Thyroid gland (tissue), 4 donors: ENCODE data around the gene EXOC7. TPM values are rescaled to one million over a fixed set of nuclear protein-coding genes. Genes with fewer than 3 reads are reported as not detected.

Experiments
- DNase-seq, 2 donors: peaks; one replicate each; pipeline ENCODE4 v3.0.0-alpha.2; 2019
- H3K27ac ChIP-seq, 3 donors: fragments of 200-600 bp; sonication (generic); 1 replicate in 2 of 3; 2 replicates in 1 of 3; pipeline ENCODE4 v1.5.1; 2016 to 2019; ENCODE audit warnings: mild to moderate bottlenecking in 1 of 3, moderate library complexity in 1 of 3
- H3K27me3 ChIP-seq: fragments of 200-600 bp; sonication (generic); one replicate; pipeline ENCODE4 v1.5.1; 2019
- H3K36me3 ChIP-seq, 2 donors: fragments of 200-600 bp; sonication (generic); one replicate each; pipeline ENCODE4 v1.5.1; 2016 to 2019
- H3K4me1 ChIP-seq, 2 donors: fragments of 200-600 bp; sonication (generic); one replicate each; pipeline ENCODE4 v1.5.1; 2017 to 2019
- H3K4me3 ChIP-seq, 3 donors: fragments of 200-600 bp; sonication (generic); replicated peaks in 1 of 3; 1 replicate in 2 of 3; 2 replicates in 1 of 3; pipeline ENCODE4 v1.5.1; 2016; ENCODE audit warnings: mild to moderate bottlenecking in 1 of 3
- H3K9me3 ChIP-seq: fragments of 200-600 bp; sonication (generic); one replicate; pipeline ENCODE4 v1.5.1; 2017
- POLR2A ChIP-seq, 2 donors: fragments of 450-650 bp; IDR thresholded peaks; one replicate each; pipeline ENCODE4 v1.6.1; 2017; ENCODE audit warnings: antibody characterized with exemption in 2 of 2, mild to moderate bottlenecking in 2 of 2, moderate library complexity in 1 of 2
- WGBS, 2 donors: methylation state at CpG; one replicate each; pipeline ENCODE4 v1.1.5; 2017; 5-methylcytosine and 5-hydroxymethylcytosine counted together
- intact Hi-C: fragments of 100-400 bp; cut with DNase I; formaldehyde crosslinking; loops from one replicate; pipeline ENCODE4 v1.15.1; 2023
- total RNA-seq, 4 donors: library from RNA; depleted of rRNA; stranded (reverse); fragments of >200 nt; gene quantifications; one replicate each; pipeline ENCODE4 v1.2.3, GENCODE V29; 2016
- TF ChIP-seq, protein P1 (sequence below), 6 experiments: fragments of 200-600 bp in 3 of 6; fragments of 450-650 bp in 3 of 6; sonication (generic) in 3 of 6; IDR thresholded peaks; one replicate each; pipeline ENCODE4 v1.5.1; 2016 to 2019; ENCODE audit warnings: antibody characterized with exemption in 6 of 6, mild to moderate bottlenecking in 2 of 6, inconsistent platforms in 1 of 6, moderate library complexity in 1 of 6

EXOC7 gene
- total RNA-seq, 4 donors from 2014 or later, result 97.8 to 131 (median 115) TPM

DNA sequence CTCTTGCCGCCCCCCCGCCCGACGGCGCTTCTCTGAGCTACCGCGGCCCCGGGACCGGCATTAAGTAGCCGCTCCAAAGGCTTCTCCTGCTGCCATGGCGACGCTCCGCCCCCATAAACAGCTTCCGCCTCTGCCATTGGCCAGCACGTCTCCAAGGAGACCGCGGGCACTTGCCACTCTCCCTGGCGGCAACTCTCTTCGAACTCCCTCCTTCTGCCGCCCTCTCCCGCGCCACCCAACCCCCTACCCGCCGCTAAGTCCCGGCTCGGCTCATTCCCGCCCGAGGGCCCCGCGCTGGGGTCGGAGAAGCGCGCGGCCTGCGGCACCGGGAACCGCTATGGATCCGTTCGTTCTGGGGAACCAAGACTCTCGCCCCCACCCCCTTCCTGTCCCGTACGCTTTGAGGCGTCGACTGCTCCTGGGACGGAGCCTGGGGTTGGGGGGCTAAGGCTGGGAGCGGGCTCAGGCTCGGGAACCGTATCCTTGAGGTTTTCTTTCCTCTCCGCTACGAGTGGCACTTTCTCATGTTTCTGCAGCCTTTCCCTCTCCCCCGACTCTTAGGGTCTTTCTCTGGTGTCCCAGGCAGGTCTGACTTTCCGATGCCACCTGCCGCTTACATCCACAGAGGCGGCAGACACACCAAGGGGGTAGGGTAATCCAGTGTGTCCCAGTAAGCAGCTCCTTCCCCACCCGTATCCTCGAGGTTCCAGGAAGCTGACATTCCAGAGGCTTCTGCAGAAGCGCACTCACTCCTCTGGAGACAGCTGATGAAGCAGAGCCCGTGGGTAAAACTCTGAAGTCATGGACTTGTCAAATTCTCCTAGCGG is 37.8 kb upstream of the EXOC7 start, which contains the start of gene FOXJ1:
FOXJ1 (minus strand) TSS at position 34 of the 827 bp plus-strand sequence. CDS start 850 bp downstream, outside the sequence.
- Histone ChIP-seq H3K4me3 (peak within 1 kb of the TSS in 2 of 3 donors; percentile 25 to 38), H3K27ac (no peak within 1 kb of the TSS), H3K4me1 (peaks cover 33 to 52% of the 10 kb centered on the region in 2 donors), H3K36me3 (no peaks in the 10 kb centered on the region), H3K9me3 (no peaks in the 10 kb centered on the region), H3K27me3 (no peaks in the 10 kb centered on the region)
- TF ChIP-seq, protein P1, sequence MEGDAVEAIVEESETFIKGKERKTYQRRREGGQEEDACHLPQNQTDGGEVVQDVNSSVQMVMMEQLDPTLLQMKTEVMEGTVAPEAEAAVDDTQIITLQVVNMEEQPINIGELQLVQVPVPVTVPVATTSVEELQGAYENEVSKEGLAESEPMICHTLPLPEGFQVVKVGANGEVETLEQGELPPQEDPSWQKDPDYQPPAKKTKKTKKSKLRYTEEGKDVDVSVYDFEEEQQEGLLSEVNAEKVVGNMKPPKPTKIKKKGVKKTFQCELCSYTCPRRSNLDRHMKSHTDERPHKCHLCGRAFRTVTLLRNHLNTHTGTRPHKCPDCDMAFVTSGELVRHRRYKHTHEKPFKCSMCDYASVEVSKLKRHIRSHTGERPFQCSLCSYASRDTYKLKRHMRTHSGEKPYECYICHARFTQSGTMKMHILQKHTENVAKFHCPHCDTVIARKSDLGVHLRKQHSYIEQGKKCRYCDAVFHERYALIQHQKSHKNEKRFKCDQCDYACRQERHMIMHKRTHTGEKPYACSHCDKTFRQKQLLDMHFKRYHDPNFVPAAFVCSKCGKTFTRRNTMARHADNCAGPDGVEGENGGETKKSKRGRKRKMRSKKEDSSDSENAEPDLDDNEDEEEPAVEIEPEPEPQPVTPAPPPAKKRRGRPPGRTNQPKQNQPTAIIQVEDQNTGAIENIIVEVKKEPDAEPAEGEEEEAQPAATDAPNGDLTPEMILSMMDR (IDR thresholded peaks at IDR 0.05), result no peak
- TF ChIP-seq POLR2A (IDR thresholded peaks at IDR 0.05), result no peak
- 12 to 13% methylated on average over 26 to 31 of the region's 59 CpGs for WGBS, 2 donors
- intact Hi-C loops, result no loop called here
- peak; percentile 94 to 96 for DNase-seq

DNA sequence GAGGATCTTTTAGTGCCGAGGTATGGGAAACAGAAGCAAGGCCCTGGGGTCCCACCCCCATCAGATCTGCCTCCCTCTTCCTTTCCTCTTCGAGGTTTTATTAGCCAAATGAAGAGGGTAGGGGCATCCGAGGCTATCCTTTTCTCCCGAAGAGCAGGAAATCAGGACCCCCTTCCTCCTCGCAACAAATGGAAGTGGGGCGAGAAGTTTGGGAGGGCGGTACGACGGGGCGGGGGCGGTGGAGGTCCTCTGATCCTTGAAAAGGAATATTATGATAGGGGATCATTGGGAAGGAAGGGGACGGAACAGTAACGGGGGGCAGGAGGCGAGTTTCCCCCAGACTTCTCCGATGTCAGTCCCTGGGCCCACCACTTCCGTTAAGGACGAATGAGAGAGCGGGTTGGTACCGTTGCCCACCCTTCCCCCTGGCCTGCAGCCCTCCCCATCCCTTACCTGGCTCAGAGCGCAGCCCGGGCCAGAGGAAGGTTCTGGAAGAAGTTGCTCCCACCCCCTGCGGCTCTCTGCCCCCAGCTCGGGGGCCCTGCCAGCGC is 37.1 kb upstream of the EXOC7 start:
- no peak for DNase-seq
- peak overlapping the region in 2 of 3 donors; percentile 25 to 38 for H3K4me3 ChIP-seq
- TF ChIP-seq, protein P1 (IDR thresholded peaks at IDR 0.05), result no peak
- no peak for TF ChIP-seq POLR2A (IDR thresholded peaks at IDR 0.05)
- no peaks in the 10 kb centered on the region for H3K27me3 ChIP-seq
- WGBS, 2 donors, result 11 to 18% methylated on average over 20 to 21 of the region's 24 CpGs
- no peaks in the 10 kb centered on the region for H3K36me3 ChIP-seq
- no peaks in the 10 kb centered on the region for H3K9me3 ChIP-seq
- peaks cover 33 to 46% of the 10 kb centered on the region in 2 donors for H3K4me1 ChIP-seq
- intact Hi-C loops, result no loop called here
- no peak overlapping the region for H3K27ac ChIP-seq

DNA sequence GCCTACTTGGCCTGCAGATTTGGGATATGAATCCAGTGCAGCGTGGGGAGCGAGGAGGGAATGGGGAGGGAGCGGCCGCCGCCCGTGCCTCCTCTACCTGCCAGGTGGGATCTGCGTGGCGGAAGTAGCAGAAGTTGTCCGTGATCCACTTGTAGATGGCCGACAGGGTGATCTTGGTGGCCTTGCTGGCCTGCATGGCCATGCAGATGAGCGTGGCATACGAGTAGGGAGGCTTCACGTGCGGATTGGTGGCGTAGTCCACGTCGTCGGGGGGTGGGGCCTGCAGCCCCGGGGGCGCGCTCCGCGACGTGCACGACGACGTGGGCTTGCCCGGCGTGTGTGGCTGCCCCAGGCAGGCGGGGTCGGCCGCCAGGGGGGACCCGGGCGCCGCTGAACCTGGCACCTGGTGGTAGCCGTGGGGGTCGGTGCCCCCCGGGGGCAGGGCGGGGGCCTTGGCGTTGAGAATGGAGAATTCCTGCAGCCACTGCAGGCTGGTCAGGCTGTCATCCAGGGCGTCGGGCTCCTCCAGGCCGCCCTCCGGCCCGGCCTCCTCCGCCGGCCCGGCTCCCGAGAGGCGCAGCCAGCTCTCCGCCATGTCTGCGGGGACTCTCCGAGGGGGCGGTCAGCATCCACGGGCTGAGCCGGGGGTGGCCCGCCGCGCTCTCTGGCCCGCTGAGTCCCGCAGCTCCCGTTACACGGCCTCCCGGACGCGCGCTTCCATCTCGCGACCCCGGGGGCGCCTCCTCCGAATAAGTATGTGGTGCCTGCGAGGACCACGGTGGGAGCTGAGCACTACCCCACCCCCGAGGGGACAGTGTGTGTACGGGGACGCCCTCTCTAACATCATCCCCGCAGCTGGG is 36.4 kb upstream of the EXOC7 start:
- no peak overlapping the region for H3K27ac ChIP-seq
- peak overlapping the region in 1 of 3 donors; percentile 14 for H3K4me3 ChIP-seq
- intact Hi-C loops, result no loop called here
- no peaks in the 10 kb centered on the region for H3K36me3 ChIP-seq
- H3K9me3 ChIP-seq, result no peaks in the 10 kb centered on the region
- 39 to 42% methylated on average over 5 to 30 of the region's 78 CpGs for WGBS, 2 donors
- DNase-seq, result peak; percentile 63 to 69
- peak in 1 of 2 donors; percentile 49 for TF ChIP-seq POLR2A (IDR thresholded peaks at IDR 0.05)
- TF ChIP-seq, protein P1 (IDR thresholded peaks at IDR 0.05), result peak in 1 of 6 experiments; percentile 5
- H3K4me1 ChIP-seq, result peaks cover 33 to 45% of the 10 kb centered on the region in 2 donors
- H3K27me3 ChIP-seq, result no peaks in the 10 kb centered on the region

DNA sequence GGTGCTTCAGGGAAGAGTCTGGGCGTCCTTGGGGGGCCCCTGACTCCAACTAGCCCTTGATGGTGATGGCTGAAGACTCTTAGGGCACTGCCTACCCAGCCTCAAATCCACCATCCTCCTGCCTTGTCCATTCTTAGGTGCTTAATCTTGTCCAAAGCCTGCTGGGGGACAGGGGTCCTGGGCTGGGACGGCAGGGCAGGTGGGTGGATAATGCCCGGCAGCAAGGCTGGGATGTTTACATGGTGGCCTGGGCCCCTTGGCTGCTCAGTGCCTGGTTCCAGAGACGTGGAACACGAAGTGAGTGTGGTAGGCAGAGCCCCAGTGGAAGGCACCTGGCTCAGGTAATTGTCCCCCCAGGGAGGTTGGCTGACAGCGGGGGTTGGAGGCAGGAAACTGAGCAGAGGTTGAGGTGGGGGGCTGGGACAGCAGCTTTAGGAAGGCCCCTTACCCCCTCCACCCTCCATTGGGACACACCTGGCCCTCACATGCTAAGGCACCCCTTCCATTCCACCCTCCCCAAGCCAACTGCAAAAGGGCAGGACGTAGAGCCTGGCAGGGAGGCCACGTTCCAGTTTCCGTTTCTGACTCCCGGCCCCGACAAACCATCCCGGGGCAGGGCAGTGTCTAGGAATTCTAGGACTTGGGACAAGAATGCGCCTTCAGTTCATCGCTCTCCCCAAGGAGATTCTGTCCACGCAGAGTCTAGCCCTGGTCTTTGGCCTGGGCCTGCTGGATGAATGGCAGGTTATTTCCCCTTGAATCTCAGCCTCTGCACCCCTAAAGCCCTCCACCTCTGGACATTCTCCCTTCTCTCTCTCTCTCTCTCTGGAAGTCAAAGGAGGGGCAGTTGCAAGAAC is 35.5 kb upstream of the EXOC7 start:
- DNase-seq, result no peak
- H3K4me1 ChIP-seq, result peaks cover 33 to 45% of the 10 kb centered on the region in 2 donors
- no peak overlapping the region for H3K4me3 ChIP-seq
- intact Hi-C loops, result no loop called here
- no peaks in the 10 kb centered on the region for H3K27me3 ChIP-seq
- H3K36me3 ChIP-seq, result no peaks in the 10 kb centered on the region
- H3K27ac ChIP-seq, result peak overlapping the region; percentile 34 to 68 (median 60)
- no peaks in the 10 kb centered on the region for H3K9me3 ChIP-seq
- 52 to 57% methylated on average over 13 to 15 of the region's 15 CpGs for WGBS, 2 donors
- TF ChIP-seq, protein P1 (IDR thresholded peaks at IDR 0.05), result no peak
- no peak for TF ChIP-seq POLR2A (IDR thresholded peaks at IDR 0.05)
